Measurements from ENCODE around the gene MYCBPAP. TPM values are rescaled to one million over a fixed set of nuclear protein-coding genes. Genes with fewer than 3 reads are reported as not detected.

MYCBPAP gene
- total and polyA plus RNA-seq, 3 donors from 2014 or later = 75.9 to 315 (median 91.7) TPM

- 62 to 64% methylated on average over 8 of the region's 10 CpGs for WGBS, 2 donors
Measured at GRCh38 chr17:50565402-50566350, 57.4 kb downstream of the MYCBPAP start.

GRCh38 chr17:50566886-50567285 is 58.6 kb downstream of the MYCBPAP start:
- no peak overlapping the region for H3K4me3 ChIP-seq
- WGBS, 2 donors = 22 to 35% methylated on average over 2 of the region's 2 CpGs
- no peaks in the 10 kb centered on the region for H3K9me3 ChIP-seq
- no peak overlapping the region for H3K27ac ChIP-seq
- no peak for TF ChIP-seq POLR2A (IDR thresholded peaks at IDR 0.05)
- no peak for TF ChIP-seq CTCF (IDR thresholded peaks at IDR 0.05)
- no peaks in the 10 kb centered on the region for H3K36me3 ChIP-seq (ENCODE audit: low read depth, missing control alignments)
- peaks cover 7% of the 10 kb centered on the region for H3K4me1 ChIP-seq
- no peaks in the 10 kb centered on the region for H3K27me3 ChIP-seq
- DNase-seq = no peak
- intact Hi-C loops (cut with DNase I; ENCODE audit: low total_unique reads) = no loop called here

More at GRCh38 chr17:50565402-50566350, 57.4 kb downstream of the MYCBPAP start:
- no peak for TF ChIP-seq POLR2A (IDR thresholded peaks at IDR 0.05)
- no peak for TF ChIP-seq CTCF (IDR thresholded peaks at IDR 0.05)
- Histone ChIP-seq H3K27me3 (no peaks in the 10 kb centered on the region), H3K36me3 (ENCODE audit: low read depth, missing control alignments) (no peaks in the 10 kb centered on the region), H3K27ac (no peak overlapping the region), H3K4me1 (peaks cover 16% of the 10 kb centered on the region), H3K9me3 (no peaks in the 10 kb centered on the region), H3K4me3 (no peak overlapping the region)
- DNase-seq = no peak
- intact Hi-C loops (cut with DNase I; ENCODE audit: low total_unique reads) = no loop called here

- Histone ChIP-seq H3K36me3 (ENCODE audit: low read depth, missing control alignments) (no peaks in the 10 kb centered on the region), H3K4me3 (no peak overlapping the region), H3K4me1 (peaks cover 7% of the 10 kb centered on the region), H3K9me3 (no peaks in the 10 kb centered on the region), H3K27ac (no peak overlapping the region), H3K27me3 (no peaks in the 10 kb centered on the region)
- 88 to 94% methylated on average over 6 to 12 of the region's 12 CpGs for WGBS, 2 donors
- intact Hi-C loops (cut with DNase I; ENCODE audit: low total_unique reads) = no loop called here
- DNase-seq = no peak
- TF ChIP-seq CTCF (IDR thresholded peaks at IDR 0.05) = no peak
- TF ChIP-seq POLR2A (IDR thresholded peaks at IDR 0.05) = no peak
Measured at GRCh38 chr17:50568659-50569058, 60.4 kb downstream of the MYCBPAP start.

GRCh38 chr17:50569592-50569991 is 61.4 kb downstream of the MYCBPAP start:
- DNase-seq = no peak
- WGBS, 2 donors = 95 to 100% methylated on average over 7 of the region's 7 CpGs
- H3K4me1 ChIP-seq = peaks cover 4% of the 10 kb centered on the region
- H3K9me3 ChIP-seq = no peaks in the 10 kb centered on the region
- no peak for TF ChIP-seq CTCF (IDR thresholded peaks at IDR 0.05)
- no peak for TF ChIP-seq POLR2A (IDR thresholded peaks at IDR 0.05)
- H3K36me3 ChIP-seq (ENCODE audit: low read depth, missing control alignments) = no peaks in the 10 kb centered on the region
- intact Hi-C loops (cut with DNase I; ENCODE audit: low total_unique reads) = no loop called here
- H3K4me3 ChIP-seq = no peak overlapping the region
- no peak overlapping the region for H3K27ac ChIP-seq
- no peaks in the 10 kb centered on the region for H3K27me3 ChIP-seq

All from testis (tissue), 3 donors.